GM12874 (cell line): Measurements from ENCODE around the gene NUP35.

Experiments used
- CTCF ChIP-seq: IDR thresholded peaks from 2 replicates; pipeline ENCODE4 v1.5.1; 2011; ENCODE audit warnings: low read depth, mild to moderate bottlenecking, control low read depth, low read length, moderate library complexity; ENCODE audit not compliant: insufficient read depth

NUP35 gene

GRCh38 chr2:183117226-183117625, 7.0 kb upstream of the NUP35 start:
- no peak for TF ChIP-seq CTCF

- no peak for TF ChIP-seq CTCF
These were observed 905 bp upstream of the NUP35 start for GRCh38 chr2:183123117-183123958.

DNA sequence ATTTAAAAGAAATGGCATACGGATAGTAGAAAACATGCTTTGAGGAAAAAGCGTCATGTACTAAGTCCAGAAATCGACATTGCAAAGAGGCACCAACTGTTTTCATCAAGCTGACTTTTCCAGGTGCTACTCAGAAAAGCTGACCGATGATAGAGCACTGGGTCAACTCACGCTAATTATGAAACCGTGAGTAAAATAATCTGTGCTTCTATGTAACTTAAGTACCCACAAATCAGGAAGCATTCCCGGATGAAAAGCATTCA, 353 bp upstream of the NUP35 start:
- TF ChIP-seq CTCF: no peak

GRCh38 chr2:183124957-183125255, 663 bp downstream of the NUP35 start:
- no peak for TF ChIP-seq CTCF

- TF ChIP-seq CTCF: no peak
These were observed 1.6 kb downstream of the NUP35 start for GRCh38 chr2:183125659-183126341.

GRCh38 chr2:183126635-183127034, 2.4 kb downstream of the NUP35 start:
- no peak for TF ChIP-seq CTCF

- no peak for TF ChIP-seq CTCF
These were observed 9.8 kb downstream of the NUP35 start for GRCh38 chr2:183134016-183134415.

DNA sequence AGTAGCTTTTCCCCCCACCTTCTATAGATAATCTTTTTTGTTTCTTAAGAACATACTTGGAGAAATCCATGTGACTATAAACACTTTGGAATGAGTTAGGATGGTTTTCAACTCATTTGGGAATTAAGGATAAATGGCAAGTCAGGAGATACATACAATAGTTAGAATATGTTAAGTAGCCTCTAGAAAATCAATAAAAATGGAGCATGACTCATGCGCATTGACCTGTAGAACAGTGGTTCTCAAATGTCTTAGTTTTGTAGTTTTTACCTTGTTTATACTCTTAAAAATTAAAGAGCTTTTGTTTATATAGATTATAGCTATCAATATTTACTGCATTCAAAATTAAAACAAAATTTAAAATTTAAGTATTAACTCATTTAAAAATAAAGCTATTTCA, 24.7 kb downstream of the NUP35 start:
- no peak for TF ChIP-seq CTCF
